Suppressor macrophage treated with lipopolysaccharide for 1 hour (primary cell): Measurements from ENCODE around the gene HLCS.

Source experiments
- DNase-seq, 3 donors: peaks; one replicate each; pipeline ENCODE4 v3.0.0-alpha.2; 2020 to 2022

HLCS gene

GRCh38 chr21:36985751-36986594, 19.5 kb upstream of the HLCS start:
- no peak for DNase-seq

GRCh38 chr21:36981977-36982700, 15.7 kb upstream of the HLCS start:
- DNase-seq = no peak

GRCh38 chr21:36981049-36981391, 14.6 kb upstream of the HLCS start:
- no peak for DNase-seq

GRCh38 chr21:36980280-36981048, 14.0 kb upstream of the HLCS start:
- DNase-seq = no peak

- DNase-seq = peak; percentile 57 to 71 (median 61)
These were observed 10.6 kb upstream of the HLCS start for GRCh38 chr21:36976882-36977651.

GRCh38 chr21:36976228-36976861, 9.9 kb upstream of the HLCS start:
- DNase-seq = peak in 2 of 3 donors; percentile 49 to 52

- DNase-seq = no peak
These were observed 8.4 kb upstream of the HLCS start for GRCh38 chr21:36974851-36975192.

- no peak for DNase-seq
These were observed 7.7 kb upstream of the HLCS start for GRCh38 chr21:36973986-36974850.

- DNase-seq = no peak
These were observed 2.5 kb upstream of the HLCS start for GRCh38 chr21:36968976-36969375.

- DNase-seq = no peak
These were observed 1.9 kb upstream of the HLCS start for GRCh38 chr21:36968414-36968813.

GRCh38 chr21:36966821-36967768, 626 bp upstream of the HLCS start:
- no peak for DNase-seq

- no peak for DNase-seq
These were observed 776 bp downstream of the HLCS start for GRCh38 chr21:36965720-36966065.

GRCh38 chr21:36964827-36965719, 1.4 kb downstream of the HLCS start:
- peak; percentile 36 to 61 (median 52) for DNase-seq

GRCh38 chr21:36964398-36964797, 2.1 kb downstream of the HLCS start:
- peak in 1 of 3 donors; percentile 41 for DNase-seq

- DNase-seq = no peak
These were observed 4.2 kb downstream of the HLCS start for GRCh38 chr21:36962098-36962780.

- no peak for DNase-seq
These were observed 5.7 kb downstream of the HLCS start for GRCh38 chr21:36960676-36961284.

- DNase-seq = no peak
These were observed 7.2 kb downstream of the HLCS start for GRCh38 chr21:36959020-36959835.
